Motor neuron (in vitro differentiated cells): ENCODE measurements around the gene TRIM72. TPM values are rescaled to one million over a fixed set of nuclear protein-coding genes. Genes with fewer than 3 reads are reported as not detected.
"Not testable (repeated sequence)": the region's sequence is repeated elsewhere in the genome, so short reads cannot be mapped to it uniquely, and the experiment has no call there.

Experiments
- ATAC-seq, 8 experiments: fragments of 200-7000 bp; cut with Tn5 transposase; replicated peaks in 6 of 8; 2 replicates each; pipeline ENCODE4 v1.8.0; 2021; ENCODE audit warnings: mild to moderate bottlenecking in 8 of 8, moderate library complexity in 8 of 8
- H3K27ac ChIP-seq, 2 donors: fragments of 250-450 bp; sonication (Bioruptor Pico); 2 replicates each; pipeline ENCODE4 v1.9.0; 2021; ENCODE audit warnings: antibody characterized with exemption in 2 of 2, mild to moderate bottlenecking in 2 of 2, moderate library complexity in 1 of 2
- H3K4me1 ChIP-seq, 2 donors: fragments of 250-450 bp; sonication (Bioruptor Pico); replicated peaks in 1 of 2; 2 replicates each; pipeline ENCODE4 v1.6.1; 2021; ENCODE audit warnings: antibody characterized with exemption in 2 of 2, mild to moderate bottlenecking in 2 of 2, moderate library complexity in 1 of 2
- H3K4me3 ChIP-seq, 5 donors: fragments of 250-450 bp; sonication (Bioruptor Pico); 2 replicates each; pipeline ENCODE4 v1.9.0; 2021; ENCODE audit warnings: antibody characterized with exemption in 5 of 5, mild to moderate bottlenecking in 5 of 5, moderate library complexity in 4 of 5
- WGBS, 10 experiments: fragments of 450-650 bp; shearing (Covaris generic); methylation state at CpG; one replicate each; pipeline ENCODE4 v1.0.0; 2022; 5-methylcytosine and 5-hydroxymethylcytosine counted together
- in situ Hi-C, 9 experiments: fragments of 400-800 bp; cut with MboI; loops; one replicate each; pipeline ENCODE4 v1.15.0; 2021; ENCODE audit warnings: low sequenced_read_pairs in 9 of 9, low pct_unique_long_range_greater_than_20kb in 2 of 9; ENCODE audit not compliant: unreplicated experiment in 9 of 9
- total RNA-seq, 8 experiments: library from RNA; unstranded; fragments of 300-600 nt; gene quantifications; 2 replicates each; pipeline versions ENCODE4 v1.2.3 to v1.2.4, GENCODE V29; 2022

Gene TRIM72, protein sequence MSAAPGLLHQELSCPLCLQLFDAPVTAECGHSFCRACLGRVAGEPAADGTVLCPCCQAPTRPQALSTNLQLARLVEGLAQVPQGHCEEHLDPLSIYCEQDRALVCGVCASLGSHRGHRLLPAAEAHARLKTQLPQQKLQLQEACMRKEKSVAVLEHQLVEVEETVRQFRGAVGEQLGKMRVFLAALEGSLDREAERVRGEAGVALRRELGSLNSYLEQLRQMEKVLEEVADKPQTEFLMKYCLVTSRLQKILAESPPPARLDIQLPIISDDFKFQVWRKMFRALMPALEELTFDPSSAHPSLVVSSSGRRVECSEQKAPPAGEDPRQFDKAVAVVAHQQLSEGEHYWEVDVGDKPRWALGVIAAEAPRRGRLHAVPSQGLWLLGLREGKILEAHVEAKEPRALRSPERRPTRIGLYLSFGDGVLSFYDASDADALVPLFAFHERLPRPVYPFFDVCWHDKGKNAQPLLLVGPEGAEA
- total RNA-seq, result under 1 TPM in 7 of 8 experiments, not detected in 1; 0.05 to 0.57 (median 0.13) TPM

DNA sequence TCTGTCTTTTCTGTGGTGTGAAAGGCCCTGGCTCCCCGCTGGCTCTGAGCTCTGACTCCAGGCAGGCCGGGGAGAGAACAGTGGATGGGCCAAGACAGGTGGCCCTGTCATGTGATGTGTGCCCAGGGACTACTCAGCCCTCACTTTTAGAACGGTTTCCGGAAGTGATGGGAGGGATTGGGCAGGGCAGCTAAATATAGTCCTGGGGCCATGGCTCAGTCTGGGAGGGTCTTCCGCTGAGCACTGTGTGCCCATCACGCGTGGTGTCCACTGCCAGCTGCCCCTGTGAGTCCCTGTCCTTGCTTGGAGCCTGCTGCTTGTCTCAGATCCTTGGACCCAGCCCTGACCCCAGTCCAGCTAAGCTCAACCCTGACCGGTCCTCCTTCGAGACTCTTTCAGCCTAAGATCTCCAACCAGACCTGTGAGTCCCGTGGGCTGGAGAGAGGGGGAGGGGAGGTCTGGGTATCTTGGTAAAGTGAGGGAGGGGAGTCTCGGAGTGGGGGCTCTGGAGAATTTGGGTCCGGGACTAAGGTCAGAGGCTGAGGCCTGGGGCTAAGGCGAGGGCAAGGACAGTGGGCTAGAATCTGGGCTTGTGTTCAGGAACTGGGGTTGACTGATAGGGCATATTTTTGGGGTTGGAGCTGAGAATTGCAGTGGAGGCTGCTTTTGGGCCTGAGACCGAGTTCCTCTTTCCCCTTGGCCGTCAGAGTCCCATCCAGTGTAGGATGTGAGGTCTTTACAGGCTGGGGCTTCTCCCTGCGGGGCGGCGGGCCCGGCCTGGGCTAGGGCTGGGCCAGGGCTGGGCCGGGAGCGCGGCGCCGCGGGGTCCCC, at the start of gene TRIM72:
TRIM72 (plus strand) TSS at position 243 of the 831 bp plus-strand sequence. CDS start 620 bp downstream, outside the sequence.
- WGBS, 10 experiments, result 40 to 100% (median 63%) methylated on average over 1 to 6 of the region's 25 CpGs; no CpG with 5 or more reads in 4 of the 10 experiments
- ATAC-seq, result peak in 1 of 8 experiments; percentile 3
- no peak within 1 kb of the TSS for H3K27ac ChIP-seq
- in situ Hi-C loops, result loop anchor here in 3 of 9 experiments (25.0 kb wide), 2 partner anchors 98 to 223 kb away; partner anchors contain the start of genes COX6A2 (in 2 of the 3) and ZNF843 (in 2 of the 3)
- peak within 1 kb of the TSS; percentile 3 to 26 (median 18) for H3K4me3 ChIP-seq
- peaks cover 16 to 22% of the 10 kb centered on the region in 2 donors for H3K4me1 ChIP-seq

DNA sequence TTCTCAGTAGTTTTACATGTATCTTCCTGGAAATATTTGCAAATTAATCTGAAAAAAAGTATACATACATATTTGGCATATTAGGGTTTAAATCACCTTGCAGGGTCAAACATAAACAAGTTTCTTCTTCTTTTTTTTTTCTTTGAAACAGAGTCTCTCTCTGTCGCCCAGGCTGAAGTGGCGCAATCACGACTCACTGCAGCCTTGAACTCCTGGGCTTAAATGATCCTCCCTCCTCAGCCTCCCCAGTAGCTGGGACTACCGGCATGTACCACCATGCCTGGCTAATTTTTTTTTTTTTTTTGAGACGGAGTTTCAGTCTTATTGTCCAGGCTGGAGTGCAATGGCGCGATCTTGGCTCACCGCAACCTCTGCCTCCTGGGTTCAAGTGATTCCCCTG, 46.6 kb upstream of the TRIM72 start:
- Histone ChIP-seq H3K27ac (no peak overlapping the region), H3K4me1 (peaks cover 0 to 10% of the 10 kb centered on the region in 2 donors), H3K4me3 (no peak overlapping the region)
- 62 to 100% (median 90%) methylated on average over 1 to 8 of the region's 8 CpGs; no CpG with 5 or more reads in 2 of the 10 experiments for WGBS, 10 experiments
- no peak for ATAC-seq
- in situ Hi-C loops, result loop anchor here in 1 of 9 experiments (25.0 kb wide), 1 partner anchor 180 kb away; the partner anchor contains the start of gene HSD3B7

DNA sequence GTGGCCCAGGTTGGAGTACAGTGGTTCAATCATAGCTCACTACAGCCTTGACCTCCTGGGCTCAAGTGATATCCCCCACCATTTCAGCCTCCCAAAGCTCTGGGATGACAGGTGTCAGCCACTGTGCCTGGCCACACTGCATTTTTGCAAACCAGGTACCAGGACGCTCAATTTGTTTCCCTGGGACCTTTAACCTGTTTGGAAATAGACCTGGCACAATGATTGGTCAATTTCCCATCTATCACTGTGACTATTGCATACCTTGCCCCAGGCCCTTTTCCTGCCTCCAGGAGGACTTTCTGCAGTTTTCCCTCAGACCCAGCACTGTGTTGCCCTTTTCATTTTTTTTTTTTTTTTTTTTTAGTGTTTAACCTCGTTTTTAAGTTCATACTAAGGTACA, 45.1 kb upstream of the TRIM72 start:
- ATAC-seq, result peak in 1 of 8 experiments; percentile 20
- Histone ChIP-seq H3K4me1 (peaks cover 0 to 10% of the 10 kb centered on the region in 2 donors), H3K27ac (no peak overlapping the region), H3K4me3 (no peak overlapping the region)
- 0 to 93% (median 59%) methylated on average over 1 to 2 of the region's 2 CpGs; no CpG with 5 or more reads in 1 of the 10 experiments for WGBS, 10 experiments
- in situ Hi-C loops, result loop anchor here in 1 of 9 experiments (25.0 kb wide), 1 partner anchor 182 kb away; the partner anchor contains the start of gene HSD3B7

DNA sequence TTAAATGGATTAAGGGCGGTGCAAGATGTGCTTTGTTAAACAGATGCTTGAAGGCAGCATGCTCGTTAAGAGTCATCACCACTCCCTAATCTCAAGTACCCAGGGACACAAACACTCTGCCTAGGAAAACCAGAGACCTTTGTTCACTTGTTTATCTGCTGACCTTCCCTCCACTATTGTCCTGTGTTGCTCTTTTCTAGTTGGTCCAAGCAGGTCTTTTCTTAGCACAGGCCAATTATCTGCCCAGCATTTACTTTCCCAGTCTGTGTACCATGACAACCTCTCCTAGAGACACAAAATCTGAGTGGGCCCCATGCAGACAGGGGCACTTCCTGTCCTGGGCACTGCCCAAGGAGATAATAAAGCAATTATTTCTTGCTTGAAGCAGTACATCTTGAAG, 43.9 kb upstream of the TRIM72 start:
- H3K4me1 ChIP-seq, H3K4me3 ChIP-seq, H3K27ac ChIP-seq: not testable (repeated sequence)
- in situ Hi-C loops, result loop anchor here in 1 of 9 experiments (25.0 kb wide), 1 partner anchor 183 kb away; the partner anchor contains the start of gene HSD3B7
- ATAC-seq, result peak; percentile 45 to 100 (median 94)
- WGBS, 10 experiments, result no CpG with 5 or more reads among the region's 2 CpGs

DNA sequence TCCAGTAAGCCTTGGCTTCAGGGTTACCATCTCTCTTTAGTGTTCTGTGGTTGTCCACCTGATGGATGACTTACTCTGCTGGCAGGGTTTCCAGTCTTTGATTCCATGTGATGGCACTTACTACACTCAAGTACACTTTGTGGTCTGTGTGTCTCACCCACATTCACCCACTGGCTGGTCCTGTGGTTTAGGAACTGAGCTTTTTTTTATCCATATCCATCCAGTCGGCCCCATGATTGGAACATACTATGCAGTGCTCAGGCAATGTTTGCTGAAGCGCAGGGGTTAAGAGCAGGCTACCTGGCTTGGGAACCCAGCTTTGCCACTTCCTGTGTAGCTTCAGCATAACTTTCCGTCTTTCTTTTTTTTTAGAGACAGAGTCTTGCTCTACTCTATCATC, 36.8 kb upstream of the TRIM72 start:
- Histone ChIP-seq H3K27ac (no peak overlapping the region), H3K4me3 (no peak overlapping the region), H3K4me1 (peaks cover 7 to 9% of the 10 kb centered on the region in 2 donors)
- ATAC-seq, result no peak
- in situ Hi-C loops, result no loop called here
- WGBS, 10 experiments, result 80 to 100% (median 100%) methylated on average over 1 to 3 of the region's 3 CpGs; no CpG with 5 or more reads in 4 of the 10 experiments

DNA sequence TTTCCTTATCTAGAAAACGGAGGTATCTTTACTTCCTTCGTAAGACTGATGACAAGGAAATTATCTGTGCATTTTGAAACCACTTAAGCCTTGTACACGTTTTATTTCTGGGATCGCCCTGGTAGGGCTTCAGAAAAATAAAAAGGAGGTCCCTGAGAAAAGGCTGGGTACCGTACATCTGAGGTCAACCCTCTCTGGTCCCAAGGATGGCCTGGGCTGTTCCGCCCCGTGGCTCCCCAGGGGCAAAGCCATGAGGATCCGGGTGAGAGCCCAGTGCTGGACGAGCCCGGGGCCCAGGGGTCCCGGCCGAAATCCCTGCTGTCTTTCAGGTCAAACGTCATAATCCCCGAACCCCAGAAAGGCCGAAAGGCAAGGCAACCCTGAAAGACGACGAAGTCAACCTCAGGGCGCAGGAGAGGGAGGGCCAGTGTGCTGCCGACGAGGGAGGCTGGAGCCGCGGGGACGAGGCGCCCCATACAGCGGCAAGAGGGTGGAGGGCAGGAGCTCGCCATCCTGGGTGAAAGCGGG, 34.6 kb upstream of the TRIM72 start:
- Histone ChIP-seq H3K4me1 (peaks cover 16 to 22% of the 10 kb centered on the region in 2 donors), H3K27ac (peak overlapping the region; percentile 99), H3K4me3 (peak overlapping the region; percentile 86 to 97 (median 92))
- peak in 7 of 8 experiments; percentile 0 to 9 (median 2) for ATAC-seq
- in situ Hi-C loops, result no loop called here
- 0 to 27% (median 9%) methylated on average over 3 to 19 of the region's 27 CpGs; no CpG with 5 or more reads in 2 of the 10 experiments for WGBS, 10 experiments

DNA sequence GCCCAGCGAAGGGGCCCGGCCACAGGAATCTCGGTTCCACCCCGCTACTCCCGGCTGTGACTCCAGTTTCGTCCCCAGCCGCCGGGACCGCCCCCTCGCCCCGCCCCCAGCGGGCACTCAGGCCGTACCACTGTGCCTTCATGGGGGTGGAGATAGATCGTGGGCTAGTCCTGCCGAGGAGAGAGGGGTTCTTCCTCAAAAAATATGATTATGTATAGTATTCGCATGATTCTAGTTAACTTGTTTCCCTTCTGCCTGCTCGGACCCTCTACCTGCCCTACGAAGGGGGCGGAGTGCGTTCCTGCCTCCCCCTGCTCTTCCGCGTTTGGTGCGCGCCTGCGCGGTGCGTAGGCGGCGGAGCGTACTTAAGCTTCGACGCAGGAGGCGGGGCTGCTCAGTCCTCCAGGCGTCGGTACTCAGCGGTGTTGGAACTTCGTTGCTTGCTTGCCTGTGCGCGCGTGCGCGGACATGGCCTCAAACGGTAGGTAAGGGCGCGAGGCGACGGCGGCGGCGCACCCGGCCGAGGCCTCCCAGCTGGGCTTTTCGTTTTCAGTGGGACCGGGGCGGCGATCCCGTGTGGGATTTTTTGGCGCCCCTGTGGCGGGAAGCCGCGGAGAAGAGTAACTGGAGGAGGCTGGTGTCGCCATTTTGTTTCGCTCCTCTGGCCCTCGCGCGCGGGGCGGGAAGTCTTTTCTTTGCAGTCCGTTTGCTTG, 34.0 kb upstream of the TRIM72 start, which contains the start of gene FUS:
FUS (plus strand) TSS at position 393 of the 713 bp plus-strand sequence; CDS start at position 469, 76 bp downstream.
- Histone ChIP-seq H3K27ac (peak within 1 kb of the TSS; percentile 99), H3K4me3 (peak within 1 kb of the TSS; percentile 86 to 97 (median 92)), H3K4me1 (peaks cover 16 to 22% of the 10 kb centered on the region in 2 donors)
- 0 to 11% (median 0%) methylated on average over 1 to 27 of the region's 69 CpGs; no CpG with 5 or more reads in 6 of the 10 experiments for WGBS, 10 experiments
- ATAC-seq, result peak; percentile 47 to 82 (median 74)
- in situ Hi-C loops, result no loop called here

DNA sequence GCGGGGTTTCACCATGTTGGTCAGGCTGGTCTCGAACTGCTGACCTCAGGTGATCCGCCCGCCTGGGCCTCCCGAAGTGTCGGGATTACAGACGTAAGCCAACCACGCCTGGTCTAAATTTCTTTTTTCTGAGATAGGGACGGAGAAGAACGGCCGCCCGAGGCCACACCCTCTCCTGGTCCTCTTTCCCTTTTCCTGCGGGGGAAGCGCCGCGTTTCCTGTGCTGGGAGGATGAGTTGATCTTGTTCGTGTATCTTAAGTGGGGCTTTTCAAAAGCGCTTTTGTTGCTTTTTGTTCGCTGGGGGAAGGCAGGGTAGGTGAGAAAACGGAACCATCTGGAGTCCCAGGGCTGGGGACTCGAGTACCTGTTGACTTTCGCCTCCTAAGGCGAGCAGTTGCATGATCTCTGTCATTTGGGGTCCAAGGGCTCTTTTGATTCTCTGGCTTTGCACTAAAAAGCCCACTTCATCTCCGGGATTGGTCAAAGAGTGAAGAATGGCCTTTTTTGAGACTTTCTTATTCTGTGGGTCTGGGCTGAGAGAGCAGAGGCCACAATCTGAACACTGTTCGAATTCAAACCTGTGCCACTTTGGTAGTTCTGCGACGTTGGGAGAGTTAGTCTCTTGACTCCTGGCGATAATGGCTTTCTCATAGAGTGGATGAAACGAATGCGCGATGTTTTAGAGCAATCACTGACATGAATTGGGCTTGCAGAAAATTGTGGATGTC, 32.7 kb upstream of the TRIM72 start:
- in situ Hi-C loops, result no loop called here
- WGBS, 10 experiments, result 0 to 9% (median 2%) methylated on average over 1 to 17 of the region's 31 CpGs
- peak overlapping the region; percentile 99 for H3K27ac ChIP-seq
- ATAC-seq, result peak in 4 of 8 experiments; percentile 0 to 8 (median 4)
- H3K4me3 ChIP-seq, result peak overlapping the region; percentile 86 to 97 (median 92)
- peaks cover 16 to 22% of the 10 kb centered on the region in 2 donors for H3K4me1 ChIP-seq

DNA sequence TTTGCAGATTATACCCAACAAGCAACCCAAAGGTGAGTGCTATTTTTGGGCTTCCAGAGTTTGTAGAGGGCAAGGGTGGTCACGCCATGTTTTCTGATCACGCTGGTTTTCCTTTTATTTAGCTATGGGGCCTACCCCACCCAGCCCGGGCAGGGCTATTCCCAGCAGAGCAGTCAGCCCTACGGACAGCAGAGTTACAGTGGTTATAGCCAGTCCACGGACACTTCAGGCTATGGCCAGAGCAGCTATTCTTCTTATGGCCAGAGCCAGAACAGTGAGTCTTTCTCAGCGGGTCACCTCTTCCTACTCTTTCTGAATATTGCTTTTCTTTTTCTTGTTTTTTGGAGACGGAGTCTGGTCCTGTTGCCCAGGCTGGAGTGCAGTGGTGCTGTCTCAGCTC, 31.5 kb upstream of the TRIM72 start:
- ATAC-seq, result peak in 2 of 8 experiments; percentile 3 to 4
- 0 to 70% (median 30%) methylated on average over 1 to 5 of the region's 7 CpGs; no CpG with 5 or more reads in 2 of the 10 experiments for WGBS, 10 experiments
- in situ Hi-C loops, result no loop called here
- peak overlapping the region; percentile 86 to 97 (median 92) for H3K4me3 ChIP-seq
- H3K27ac ChIP-seq, result no peak overlapping the region
- H3K4me1 ChIP-seq, result peaks cover 16 to 22% of the 10 kb centered on the region in 2 donors

DNA sequence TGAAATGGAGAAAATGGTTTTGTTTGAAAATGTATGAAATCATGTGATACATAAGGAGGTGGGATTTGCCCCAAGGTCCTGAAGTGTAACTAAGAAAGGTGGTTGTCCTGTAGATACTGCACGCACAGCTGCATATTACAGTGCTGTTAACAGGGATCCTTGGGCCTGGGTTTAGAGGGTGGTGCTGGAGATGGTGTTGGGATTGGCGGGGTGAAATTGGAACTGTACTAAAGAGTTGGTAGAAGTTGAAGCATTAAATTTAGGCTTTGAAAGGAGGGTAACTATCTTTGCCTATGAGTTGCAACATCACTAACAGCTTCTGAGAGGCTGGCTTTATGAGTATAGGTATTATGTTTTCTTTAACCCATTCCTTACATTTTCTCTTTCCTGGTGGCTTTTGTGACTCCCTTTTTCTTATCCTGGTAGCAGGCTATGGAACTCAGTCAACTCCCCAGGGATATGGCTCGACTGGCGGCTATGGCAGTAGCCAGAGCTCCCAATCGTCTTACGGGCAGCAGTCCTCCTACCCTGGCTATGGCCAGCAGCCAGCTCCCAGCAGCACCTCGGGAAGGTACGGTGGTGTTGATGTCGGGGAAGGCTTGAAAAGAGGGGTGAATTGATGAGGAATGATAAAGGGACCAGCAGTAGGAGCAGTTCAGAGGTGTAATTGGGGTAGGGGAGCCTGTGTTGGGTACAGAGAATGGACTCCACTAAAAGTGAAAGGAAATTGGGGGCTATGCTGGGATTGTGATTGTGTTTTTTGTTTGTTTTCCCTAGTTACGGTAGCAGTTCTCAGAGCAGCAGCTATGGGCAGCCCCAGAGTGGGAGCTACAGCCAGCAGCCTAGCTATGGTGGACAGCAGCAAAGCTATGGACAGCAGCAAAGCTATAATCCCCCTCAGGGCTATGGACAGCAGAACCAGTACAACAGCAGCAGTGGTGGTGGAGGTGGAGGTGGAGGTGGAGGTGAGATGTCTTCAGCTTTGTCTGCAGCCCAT, 30.2 kb upstream of the TRIM72 start:
- 67 to 96% (median 91%) methylated on average over 2 to 9 of the region's 10 CpGs; no CpG with 5 or more reads in 2 of the 10 experiments for WGBS, 10 experiments
- no peak for ATAC-seq
- in situ Hi-C loops, result no loop called here
- Histone ChIP-seq H3K4me3 (no peak overlapping the region), H3K27ac (no peak overlapping the region), H3K4me1 (peaks cover 16 to 21% of the 10 kb centered on the region in 2 donors)
